Measurements from ENCODE around the gene LGALS8.

- TF ChIP-seq CTCF (optimal IDR thresholded peaks at IDR 0.05 in 1 of 3, IDR thresholded peaks at IDR 0.05 in 1 of 3, conservative IDR thresholded peaks at IDR 0.05 in 1 of 3; ENCODE audit: extremely low read depth in 1 of 3, insufficient read depth in 2 of 3, low read length in 3 of 3) (no peak), EZH2 (IDR thresholded peaks at IDR 0.05; ENCODE audit: low read length) (no peak)
Observed at GRCh38 chr1:236540813-236541465, 17.2 kb downstream of the LGALS8 start.
